Activated naive CD4-positive, alpha-beta T cell treated with Interleukin-2 at 50 U/mL for 16 hours (primary cell): Measurements from ENCODE around the gene MRPL4.
"Not testable (repeated sequence)": the region's sequence is repeated elsewhere in the genome, so short reads cannot be mapped to it uniquely, and the experiment has no call there.

Experiments
- DNase-seq: peaks from one replicate; pipeline ENCODE4 v3.0.0-alpha.2; 2020

Gene MRPL4

GRCh38 chr19:10230861-10231611 lies 21.0 kb upstream of the MRPL4 start, which contains the start of gene S1PR2:
Gene S1PR2, minus strand, starts transcription at chr19:10231331. Its CDS starts 6,426 bp downstream, at chr19:10224905.
- peak; percentile 72 for DNase-seq

GRCh38 chr19:10231612-10232228 lies 20.3 kb upstream of the MRPL4 start:
- DNase-seq: no peak

- no peak for DNase-seq
These were observed 18.1 kb upstream of the MRPL4 start for GRCh38 chr19:10233946-10234345.

GRCh38 chr19:10235003-10235402 lies 17.0 kb upstream of the MRPL4 start:
- no peak for DNase-seq

GRCh38 chr19:10235409-10235808 lies 16.6 kb upstream of the MRPL4 start:
- not testable (repeated sequence) for DNase-seq

GRCh38 chr19:10237702-10238101 lies 14.3 kb upstream of the MRPL4 start:
- DNase-seq: no peak

GRCh38 chr19:10238172-10238783 lies 13.7 kb upstream of the MRPL4 start:
- no peak for DNase-seq

- not testable (repeated sequence) for DNase-seq
These were observed 10.1 kb upstream of the MRPL4 start for GRCh38 chr19:10241826-10242449.

GRCh38 chr19:10243606-10244005 lies 8.4 kb upstream of the MRPL4 start:
- no peak for DNase-seq

GRCh38 chr19:10245189-10245939 lies 6.7 kb upstream of the MRPL4 start:
- DNase-seq: no peak

- no peak for DNase-seq
These were observed 5.5 kb upstream of the MRPL4 start for GRCh38 chr19:10246511-10246910.

- DNase-seq: no peak
These were observed 693 bp downstream of the MRPL4 start for GRCh38 chr19:10252707-10253106.

GRCh38 chr19:10254244-10254643 lies 2.2 kb downstream of the MRPL4 start:
- DNase-seq: no peak

- no peak for DNase-seq
These were observed 3.3 kb downstream of the MRPL4 start for GRCh38 chr19:10255358-10255757.

GRCh38 chr19:10256551-10256950 lies 4.5 kb downstream of the MRPL4 start:
- no peak for DNase-seq

GRCh38 chr19:10256970-10257615 lies 5.1 kb downstream of the MRPL4 start:
- no peak for DNase-seq

- DNase-seq: no peak
These were observed 6.2 kb downstream of the MRPL4 start for GRCh38 chr19:10258080-10258710.

GRCh38 chr19:10259162-10259905 lies 7.3 kb downstream of the MRPL4 start:
- peak; percentile 95 for DNase-seq

- DNase-seq: peak; percentile 70
These were observed 8.1 kb downstream of the MRPL4 start for GRCh38 chr19:10260141-10260584.

GRCh38 chr19:10262771-10263170 lies 10.8 kb downstream of the MRPL4 start:
- DNase-seq: no peak

- no peak for DNase-seq
These were observed 14.7 kb downstream of the MRPL4 start for GRCh38 chr19:10266706-10267105.
